ENCODE data around the gene CAPG. TPM values are rescaled to one million over a fixed set of nuclear protein-coding genes. Genes with fewer than 3 reads are reported as not detected.
A peak's percentile ranks its signal among the peaks of the same experiment; 100 is the strongest.
"Not testable (repeated sequence)": the region's sequence is repeated elsewhere in the genome, so short reads cannot be mapped to it uniquely, and the experiment has no call there.

The CAPG gene
- total and polyA plus RNA-seq, 2 experiments from 2014 or later: 249 to 346 TPM

DNA sequence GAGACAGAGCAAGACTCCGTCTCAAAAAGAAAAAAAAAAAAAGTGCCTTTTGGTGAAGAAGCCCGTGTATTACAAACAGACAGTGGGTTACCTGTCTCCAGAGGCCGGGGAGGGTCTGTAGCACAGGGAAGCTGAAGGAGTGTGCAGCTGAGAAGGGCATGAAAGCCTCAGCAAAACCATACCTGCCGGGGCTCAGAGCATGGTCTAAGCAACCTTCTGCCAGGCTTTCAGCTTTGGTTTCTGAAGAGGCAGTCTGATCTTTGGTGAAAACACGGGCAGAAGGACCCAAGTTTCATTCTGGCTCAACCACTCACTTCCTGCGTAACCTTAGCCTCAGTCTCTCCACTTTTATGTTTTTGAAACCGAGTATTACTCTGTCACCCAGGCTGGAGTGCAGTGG, 29.8 kb upstream of the CAPG start:
- H4K20me1 ChIP-seq (ENCODE audit: insufficient read depth): no peaks in the 10 kb centered on the region
- no peak overlapping the region for H3K4me2 ChIP-seq (ENCODE audit: unreplicated experiment)
- in situ Hi-C loops (cut with MboI): no loop called here
- H3K9me3 ChIP-seq (ENCODE audit: low read depth): no peaks in the 10 kb centered on the region
- no peak for DNase-seq
- no peaks in the 10 kb centered on the region for H3K36me3 ChIP-seq (ENCODE audit: low read depth)
- H3F3A ChIP-seq (ENCODE audit: insufficient read depth): peaks cover 14% of the 10 kb centered on the region; the same call in 1 of the 2 replicates
- no peaks in the 10 kb centered on the region for H3K27me3 ChIP-seq (replicated peaks; ENCODE audit: insufficient read depth)
- H3K4me1 ChIP-seq (ENCODE audit: insufficient read depth): peaks cover 19% of the 10 kb centered on the region
- 81 to 84% methylated on average over 7 of the region's 7 CpGs for WGBS, 2 experiments (ENCODE audit: low coverage in 1 of 2, low lambda C conversion rate in 2 of 2, missing lambda C conversion rate in 2 of 2)
- H3K27ac ChIP-seq: no peak overlapping the region
- H3K9ac ChIP-seq: no peak overlapping the region
- H3K4me3 ChIP-seq: no peak overlapping the region
- TF ChIP-seq EZH2 (IDR thresholded peaks at IDR 0.05; ENCODE audit: insufficient read depth, poor library complexity, severe bottlenecking): no peak
- TF ChIP-seq EZH2phosphoT487 (IDR thresholded peaks at IDR 0.05; ENCODE audit: insufficient read depth, low read depth): no peak
- H3K9me2 ChIP-seq (ENCODE audit: insufficient read depth): no peaks in the 10 kb centered on the region
- H3K79me2 ChIP-seq (ENCODE audit: insufficient read depth): no peaks in the 10 kb centered on the region
- H2AFZ ChIP-seq: no peak overlapping the region

DNA sequence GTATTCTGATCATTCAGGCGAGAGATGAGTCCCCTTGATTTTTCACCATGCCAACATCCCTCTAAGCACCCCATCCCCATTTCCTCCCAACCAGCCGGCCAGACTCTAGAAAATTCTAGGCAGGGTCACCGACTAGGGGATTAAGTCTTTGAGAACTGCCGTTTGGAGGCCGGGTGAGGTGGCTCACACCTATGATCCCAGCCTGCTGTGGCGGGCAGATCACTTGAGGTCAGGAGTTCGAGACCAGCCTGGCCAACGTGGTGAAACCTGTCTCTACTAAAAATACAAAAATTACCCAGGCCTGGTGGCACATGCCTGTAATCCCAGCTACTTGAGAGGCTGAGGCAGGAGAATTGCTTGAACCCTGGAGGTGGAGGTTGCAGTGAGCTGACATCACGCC, 29.4 kb upstream of the CAPG start:
- DNase-seq; H3K27me3 ChIP-seq (replicated peaks; ENCODE audit: insufficient read depth); H3K4me2 ChIP-seq (ENCODE audit: unreplicated experiment); H4K20me1 ChIP-seq (ENCODE audit: insufficient read depth); H3K9me3 ChIP-seq (ENCODE audit: low read depth); H3K9ac ChIP-seq; H3K36me3 ChIP-seq (ENCODE audit: low read depth); H2AFZ ChIP-seq; H3K27ac ChIP-seq; in situ Hi-C loops (cut with MboI); H3K4me3 ChIP-seq; H3K9me2 ChIP-seq (ENCODE audit: insufficient read depth); H3K79me2 ChIP-seq (ENCODE audit: insufficient read depth): not testable (repeated sequence)
- Histone ChIP-seq H3K4me1 (ENCODE audit: insufficient read depth) (peaks cover 15% of the 10 kb centered on the region), H3F3A (ENCODE audit: insufficient read depth) (peaks cover 14% of the 10 kb centered on the region; the same call in 1 of the 2 replicates)
- WGBS, 2 experiments (ENCODE audit: low coverage in 1 of 2, low lambda C conversion rate in 2 of 2, missing lambda C conversion rate in 2 of 2): 95 to 97% methylated on average over 9 of the region's 9 CpGs

DNA sequence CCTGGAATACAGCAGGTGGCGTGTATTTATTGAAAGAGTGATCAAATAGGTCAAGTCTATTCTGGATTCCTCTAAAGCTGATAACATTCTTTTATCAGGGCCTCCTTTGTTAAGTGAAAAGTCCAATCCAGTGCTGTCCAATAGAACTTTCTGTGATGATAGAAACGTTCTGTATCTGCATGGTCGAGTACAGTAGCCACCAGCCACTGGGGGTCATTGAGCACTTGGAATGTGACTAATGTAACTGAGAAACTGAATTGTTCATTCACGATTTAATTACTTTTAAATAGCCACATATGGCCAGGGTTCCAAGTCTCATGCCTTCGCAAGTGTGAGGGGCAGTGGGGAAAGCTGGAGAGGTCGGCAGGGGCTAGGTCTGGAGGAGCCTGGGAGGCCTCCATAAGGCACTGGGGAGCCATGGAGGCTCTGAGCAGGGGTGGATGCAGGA, 28.9 kb upstream of the CAPG start:
- TF ChIP-seq EZH2 (IDR thresholded peaks at IDR 0.05; ENCODE audit: insufficient read depth, poor library complexity, severe bottlenecking): no peak
- TF ChIP-seq EZH2phosphoT487 (IDR thresholded peaks at IDR 0.05; ENCODE audit: insufficient read depth, low read depth): no peak
- Histone ChIP-seq H3K9ac (peak overlapping the region; percentile 81; the same call in 1 of the 2 replicates), H2AFZ (peak overlapping the region; percentile 81; the same call in 1 of the 2 replicates), H4K20me1 (ENCODE audit: insufficient read depth) (no peaks in the 10 kb centered on the region), H3K9me3 (ENCODE audit: low read depth) (no peaks in the 10 kb centered on the region), H3K9me2 (ENCODE audit: insufficient read depth) (no peaks in the 10 kb centered on the region), H3K4me1 (ENCODE audit: insufficient read depth) (peaks cover 12% of the 10 kb centered on the region), H3K36me3 (ENCODE audit: low read depth) (no peaks in the 10 kb centered on the region), H3K4me2 (ENCODE audit: unreplicated experiment) (no peak overlapping the region), H3F3A (ENCODE audit: insufficient read depth) (peaks cover 14% of the 10 kb centered on the region; the same call in 1 of the 2 replicates), H3K79me2 (ENCODE audit: insufficient read depth) (no peaks in the 10 kb centered on the region), H3K27ac (no peak overlapping the region), H3K27me3 (replicated peaks; ENCODE audit: insufficient read depth) (no peaks in the 10 kb centered on the region), H3K4me3 (no peak overlapping the region)
- WGBS, 2 experiments (ENCODE audit: low coverage in 1 of 2, low lambda C conversion rate in 2 of 2, missing lambda C conversion rate in 2 of 2): 90% methylated on average over 6 of the region's 6 CpGs
- DNase-seq: no peak
- in situ Hi-C loops (cut with MboI): no loop called here

DNA sequence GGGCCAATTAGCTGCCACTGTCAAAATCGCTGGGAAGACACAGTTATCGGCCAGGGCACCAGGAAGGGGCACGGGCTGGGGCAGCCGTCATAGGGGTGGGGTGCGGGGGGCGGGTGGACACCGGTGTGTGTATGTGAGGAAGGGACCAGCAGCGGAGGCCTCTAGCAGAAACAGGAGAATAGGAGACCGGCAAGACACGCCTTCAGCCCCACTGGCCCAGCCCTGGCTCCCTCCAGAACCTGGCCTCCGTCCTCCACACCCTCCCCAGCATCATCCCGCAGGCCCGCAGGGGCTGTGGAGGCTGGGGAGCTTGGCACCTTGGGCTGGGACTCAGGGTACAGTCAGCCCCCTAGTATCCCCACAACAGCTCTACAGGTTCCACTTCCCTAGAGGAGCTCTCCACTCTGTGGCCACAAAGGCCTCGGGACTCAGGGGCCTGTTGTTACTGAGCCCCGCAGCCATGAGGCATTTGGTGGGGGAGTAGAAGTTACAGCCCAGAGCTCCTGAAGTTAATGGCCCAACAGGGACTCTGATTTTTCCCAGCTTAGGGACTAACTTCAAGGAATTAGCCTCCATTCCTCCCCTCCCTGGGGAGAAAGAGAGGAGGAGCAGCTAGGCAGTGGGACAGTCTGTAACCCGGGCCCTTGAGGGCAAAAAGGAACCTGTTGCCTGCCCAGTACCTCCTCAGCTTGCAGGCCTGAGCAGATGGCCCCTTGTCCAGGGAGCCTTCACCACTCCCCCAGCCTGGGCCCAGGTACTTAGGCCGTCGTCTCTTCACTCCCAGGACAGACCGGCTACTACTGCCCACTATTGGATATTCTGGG, 28.2 kb upstream of the CAPG start:
- H3K4me2 ChIP-seq (ENCODE audit: unreplicated experiment): peak overlapping the region; percentile 79
- no peaks in the 10 kb centered on the region for H3K36me3 ChIP-seq (ENCODE audit: low read depth)
- peak; percentile 55 for DNase-seq
- 32 to 50% methylated on average over 11 to 19 of the region's 19 CpGs for WGBS, 2 experiments (ENCODE audit: low coverage in 1 of 2, low lambda C conversion rate in 2 of 2, missing lambda C conversion rate in 2 of 2)
- peak overlapping the region; percentile 81 for H2AFZ ChIP-seq
- H3K9me3 ChIP-seq (ENCODE audit: low read depth): no peaks in the 10 kb centered on the region
- peak overlapping the region; percentile 60 for H3K4me3 ChIP-seq
- peaks cover 12% of the 10 kb centered on the region for H3K4me1 ChIP-seq (ENCODE audit: insufficient read depth)
- no peaks in the 10 kb centered on the region for H3K27me3 ChIP-seq (replicated peaks; ENCODE audit: insufficient read depth)
- H3K27ac ChIP-seq: peak overlapping the region; percentile 60
- H3K9me2 ChIP-seq (ENCODE audit: insufficient read depth): no peaks in the 10 kb centered on the region
- no peaks in the 10 kb centered on the region for H3K79me2 ChIP-seq (ENCODE audit: insufficient read depth)
- H3K9ac ChIP-seq: peak overlapping the region; percentile 81
- TF ChIP-seq EZH2phosphoT487 (IDR thresholded peaks at IDR 0.05; ENCODE audit: insufficient read depth, low read depth): no peak
- no peaks in the 10 kb centered on the region for H4K20me1 ChIP-seq (ENCODE audit: insufficient read depth)
- H3F3A ChIP-seq (ENCODE audit: insufficient read depth): peaks cover 14% of the 10 kb centered on the region; the same call in 1 of the 2 replicates
- in situ Hi-C loops (cut with MboI): no loop called here

All from GM23248 (cell line).